ENCODE measurements around the gene PRR27. TPM values are rescaled to one million over a fixed set of nuclear protein-coding genes. Genes with fewer than 3 reads are reported as not detected.

PRR27 gene
- under 1 TPM in 3 of 12 donors, not detected in 9; 0.04 to 0.10 (median 0.04) TPM for polyA plus RNA-seq (ENCODE audit: insufficient read length in 12 of 12)
- long read RNA-seq, donor 1: 0 reads
- long read RNA-seq, donor 2: 0 reads
- long read RNA-seq, donor 3: 0 reads
- long read RNA-seq, donor 4: 0 reads
- long read RNA-seq, donor 5: 0 reads
- long read RNA-seq, donor 6: 0 reads
- long read RNA-seq, donor 7: 0 reads
- long read RNA-seq, donor 8: 0 reads
- long read RNA-seq, donor 9: 0 reads
- long read RNA-seq, donor 10: 0 reads
- long read RNA-seq, donor 11: 0 reads

DNA sequence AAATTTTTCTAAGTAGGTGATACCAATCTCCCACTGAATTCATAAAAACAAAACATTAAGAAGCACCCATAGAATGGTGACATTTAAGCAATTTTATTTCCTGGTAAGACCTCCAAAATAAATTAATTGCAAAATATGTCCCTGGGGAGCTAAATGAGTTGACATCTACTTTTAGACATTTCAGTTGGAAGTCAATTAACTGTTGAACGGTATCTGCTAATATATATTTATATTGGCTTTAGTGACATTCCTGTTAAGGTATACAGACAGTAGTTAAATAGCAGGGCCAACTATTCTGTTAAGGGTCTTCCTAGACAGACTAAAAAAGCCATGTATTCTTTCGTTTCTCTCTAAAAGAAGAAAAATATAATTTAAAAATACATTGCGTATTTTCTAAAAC is at the start of gene PRR27:
Gene PRR27, plus strand, starts transcription at position 301 of the 400 bp plus-strand sequence. CDS start 139 bp downstream, outside the sequence.
- DNase-seq: no peak

DNA sequence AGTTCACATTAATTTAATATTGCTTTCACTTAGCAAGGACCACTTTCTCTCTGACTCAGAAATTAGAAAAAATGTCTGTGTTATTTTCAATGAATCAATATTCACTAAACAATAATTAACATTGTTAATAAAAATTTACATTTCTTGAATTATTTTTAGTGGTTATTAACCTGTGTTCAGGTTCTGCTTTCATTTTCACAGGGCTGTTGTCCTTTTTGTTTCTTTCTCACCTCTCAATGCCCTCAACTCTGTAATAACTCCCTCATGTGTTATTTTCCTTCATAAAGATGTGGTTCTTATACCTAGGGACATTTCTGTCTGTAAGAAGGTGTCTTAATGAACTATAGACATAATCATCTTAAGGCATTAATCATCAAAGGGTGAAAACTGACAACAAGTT is 43.1 kb upstream of the PRR27 start:
- no peak for DNase-seq

DNA sequence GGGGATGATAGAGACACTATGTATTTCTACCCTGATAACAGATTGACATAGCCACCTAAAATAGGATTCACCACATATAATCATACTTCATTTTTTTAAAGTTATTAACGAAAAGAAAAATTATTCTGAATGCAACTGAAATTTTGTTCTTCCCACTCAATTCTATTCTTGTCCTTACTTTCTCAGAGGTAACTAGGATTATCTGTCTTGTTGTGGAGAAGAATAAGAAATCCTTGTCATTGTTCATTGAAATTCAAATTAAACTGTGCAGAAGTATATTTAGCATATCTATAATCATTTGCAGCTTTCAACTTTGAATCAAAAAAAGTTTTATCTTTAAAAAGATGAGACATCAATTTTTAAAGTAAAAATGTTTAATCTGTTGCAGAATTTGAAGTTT is 40.4 kb upstream of the PRR27 start:
- DNase-seq: no peak

DNA sequence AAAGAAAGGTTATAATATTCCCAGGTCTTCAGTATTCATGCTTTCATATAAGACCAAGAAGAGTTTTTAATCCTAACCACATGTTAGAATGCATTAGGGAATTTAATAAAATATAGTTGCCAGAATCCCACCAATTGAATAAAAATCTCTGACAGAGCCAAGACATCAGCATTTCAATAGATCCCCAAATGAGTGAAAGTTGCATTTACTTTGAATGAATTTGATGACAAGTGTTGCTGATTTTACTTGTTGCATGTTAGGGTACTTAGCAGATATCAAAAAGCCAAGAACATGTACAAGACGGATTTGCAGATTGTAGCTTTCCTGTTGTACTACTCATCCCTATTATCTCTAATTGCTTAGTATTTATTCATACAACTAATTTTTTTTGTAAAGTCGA is 39.9 kb upstream of the PRR27 start:
- no peak for DNase-seq

DNA sequence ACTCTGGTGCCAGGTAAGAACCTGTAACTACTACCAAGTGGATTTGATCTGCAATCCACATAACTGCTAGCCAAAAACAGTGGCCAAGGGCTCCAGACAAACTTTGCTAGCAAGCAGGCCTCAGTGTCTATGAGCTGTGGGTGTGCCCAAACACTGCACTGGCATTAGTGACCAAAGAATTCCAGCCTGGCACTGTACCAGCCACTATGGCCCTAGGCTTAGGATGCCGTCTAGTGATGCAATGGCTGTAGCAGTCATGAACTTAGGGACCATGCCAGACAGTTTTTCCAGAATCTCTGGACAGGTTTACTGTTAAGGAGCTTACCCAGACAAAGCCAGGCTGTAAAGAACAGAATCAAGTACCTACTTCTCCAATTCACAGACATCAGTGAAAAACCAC is 33.7 kb upstream of the PRR27 start:
- no peak for DNase-seq

DNA sequence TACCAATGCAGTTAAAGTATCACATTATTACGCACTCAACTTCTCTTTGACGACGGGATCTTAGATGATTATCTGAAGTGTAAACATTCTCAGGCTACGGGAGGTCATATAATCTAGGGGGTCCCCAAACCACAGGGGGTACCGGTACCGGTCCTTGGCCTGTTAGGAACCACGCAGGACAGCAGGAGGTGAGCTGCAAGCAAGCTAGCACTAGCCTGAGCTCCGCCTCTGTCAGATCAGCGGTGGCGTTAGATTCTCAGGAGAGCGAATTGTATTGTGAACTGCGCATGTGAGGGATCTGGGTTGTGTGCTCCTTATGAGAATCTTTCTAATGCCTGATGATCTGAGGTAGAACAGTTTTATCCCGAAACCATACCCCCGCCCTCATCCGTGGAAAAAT is 20.6 kb upstream of the PRR27 start:
- no peak for DNase-seq

DNA sequence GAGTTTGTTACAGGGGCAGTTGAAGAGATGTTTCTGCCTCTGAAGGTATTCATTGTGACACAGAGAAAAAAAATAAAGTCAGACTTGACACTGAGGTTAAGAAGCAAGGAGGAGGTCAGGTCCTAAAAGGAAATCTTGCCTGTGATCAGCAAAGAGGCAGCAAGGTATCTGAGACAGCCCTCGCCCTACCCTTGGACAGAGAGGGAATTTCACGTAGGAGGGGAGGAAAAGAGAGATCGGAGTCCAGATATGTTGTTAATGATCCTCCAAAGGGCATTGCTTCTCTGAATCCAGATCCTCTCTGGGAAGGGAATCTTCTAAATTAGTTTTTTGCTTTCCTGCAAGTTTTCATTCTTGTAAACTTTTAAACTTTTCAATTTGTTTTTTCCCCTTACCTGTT is 15.3 kb upstream of the PRR27 start:
- no peak for DNase-seq

DNA sequence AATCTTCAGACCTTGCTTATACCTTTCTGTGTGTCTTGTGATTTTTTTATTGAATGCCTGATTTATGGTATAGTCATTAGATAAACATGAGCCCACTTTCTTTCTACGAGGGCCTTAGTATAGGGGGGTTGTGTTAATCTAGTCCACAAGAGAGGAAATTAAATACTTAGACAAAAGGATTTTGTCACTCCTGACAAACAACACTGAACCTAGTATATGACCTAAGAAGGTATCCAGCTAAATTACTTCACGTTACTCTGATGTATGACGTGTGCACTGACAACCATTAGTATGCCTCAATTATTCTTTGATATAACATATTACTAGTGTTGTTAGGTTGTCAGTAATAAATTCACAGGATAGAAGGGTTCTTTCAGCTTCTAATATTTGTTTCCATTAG is 2.8 kb upstream of the PRR27 start:
- DNase-seq: no peak

DNA sequence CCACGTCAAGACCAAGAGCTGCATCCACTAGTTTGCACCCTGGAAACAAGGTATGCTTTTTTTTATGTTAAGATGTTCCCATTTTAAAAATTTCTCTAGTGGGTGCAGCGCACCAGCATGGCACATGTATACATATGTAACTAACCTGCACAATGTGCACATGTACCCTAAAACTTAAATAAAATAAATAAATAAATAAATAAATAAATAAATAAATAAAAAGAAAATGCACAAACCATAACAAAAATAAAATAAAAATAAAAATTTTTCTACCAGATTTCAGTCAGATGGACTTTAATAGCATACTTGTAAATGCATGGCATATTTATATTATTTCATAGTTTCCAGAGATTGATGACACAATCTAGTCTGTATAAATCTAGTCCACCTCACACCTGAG is 1.9 kb upstream of the PRR27 start:
- no peak for DNase-seq

DNA sequence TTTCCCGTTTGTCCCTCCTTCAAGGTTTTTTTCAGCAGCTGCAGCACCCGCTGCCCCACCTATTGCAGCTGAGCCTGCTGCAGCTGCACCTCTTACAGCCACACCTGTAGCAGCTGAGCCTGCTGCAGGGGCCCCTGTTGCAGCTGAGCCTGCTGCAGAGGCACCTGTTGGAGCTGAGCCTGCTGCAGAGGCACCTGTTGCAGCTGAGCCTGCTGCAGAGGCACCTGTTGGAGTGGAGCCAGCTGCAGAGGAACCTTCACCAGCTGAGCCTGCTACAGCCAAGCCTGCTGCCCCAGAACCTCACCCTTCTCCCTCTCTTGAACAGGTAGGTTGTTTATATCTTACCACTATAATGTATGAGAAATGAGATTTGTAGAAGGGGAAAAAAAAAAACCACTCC is 4.5 kb downstream of the PRR27 start:
- DNase-seq: no peak

DNA sequence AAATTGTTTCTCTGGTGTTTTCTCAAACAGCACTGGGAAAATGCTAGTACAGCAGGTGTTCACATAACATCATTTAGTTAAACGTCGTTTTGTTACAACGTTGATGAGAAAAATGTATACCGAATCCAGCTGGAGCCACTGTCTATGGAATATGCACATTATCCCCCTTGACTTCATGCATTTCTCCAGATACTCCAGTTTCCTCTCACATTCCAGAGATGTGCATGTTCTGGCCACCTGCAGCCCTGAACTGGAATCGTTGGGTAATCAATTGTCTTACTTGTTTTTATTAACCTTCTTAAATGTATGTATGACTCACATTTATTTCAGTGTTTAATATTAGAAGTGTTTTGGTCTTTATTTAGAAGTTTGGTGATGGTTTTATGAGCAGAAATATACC is 23.1 kb downstream of the PRR27 start:
- DNase-seq: peak; percentile 30

DNA sequence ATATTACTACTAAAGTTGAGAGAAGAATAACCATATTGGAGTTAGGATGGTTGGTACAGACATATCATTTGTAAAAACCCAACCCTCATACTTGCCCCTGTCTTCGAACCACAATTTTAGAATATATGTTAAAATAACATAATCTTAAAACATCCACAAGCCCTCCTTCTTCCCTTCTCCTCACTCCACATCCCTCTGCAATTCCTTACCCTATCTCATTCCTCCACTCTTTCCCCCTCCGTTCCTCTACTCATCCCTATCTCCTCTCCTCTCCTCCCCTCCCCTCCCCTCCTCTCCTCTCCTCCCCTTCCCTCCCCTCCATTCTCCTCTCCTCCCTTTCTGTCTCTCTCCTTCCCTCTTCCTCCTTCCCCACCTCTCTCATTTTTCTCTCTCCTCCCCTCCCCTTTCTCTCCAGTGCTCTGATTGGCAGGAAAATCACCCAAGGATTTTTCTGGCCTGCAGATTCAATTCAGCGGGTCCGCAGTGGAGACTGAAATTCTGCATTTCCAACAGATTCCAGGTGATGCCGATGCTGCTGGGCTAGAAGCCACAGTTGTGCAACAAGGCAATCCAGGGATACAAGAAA is 24.1 kb downstream of the PRR27 start:
- no peak for DNase-seq

DNA sequence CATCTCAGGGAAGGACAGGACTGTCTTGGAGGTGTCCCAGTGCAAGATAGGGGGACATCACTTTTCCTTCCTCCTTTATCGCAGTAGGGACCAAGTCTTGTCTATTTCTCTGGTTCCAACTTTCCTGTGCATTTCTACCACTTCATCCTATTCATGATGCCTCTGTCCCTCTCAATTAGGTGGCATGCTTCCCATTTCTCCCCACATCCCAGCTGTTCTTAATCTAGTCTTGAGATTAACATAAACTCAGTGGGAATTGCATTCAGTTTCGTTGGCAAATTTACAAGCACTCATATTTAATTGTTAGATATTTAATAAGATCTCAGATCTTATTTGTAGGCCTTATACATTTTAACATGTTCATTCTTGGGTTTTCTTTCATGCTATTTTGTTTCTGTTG is 25.8 kb downstream of the PRR27 start:
- no peak for DNase-seq

DNA sequence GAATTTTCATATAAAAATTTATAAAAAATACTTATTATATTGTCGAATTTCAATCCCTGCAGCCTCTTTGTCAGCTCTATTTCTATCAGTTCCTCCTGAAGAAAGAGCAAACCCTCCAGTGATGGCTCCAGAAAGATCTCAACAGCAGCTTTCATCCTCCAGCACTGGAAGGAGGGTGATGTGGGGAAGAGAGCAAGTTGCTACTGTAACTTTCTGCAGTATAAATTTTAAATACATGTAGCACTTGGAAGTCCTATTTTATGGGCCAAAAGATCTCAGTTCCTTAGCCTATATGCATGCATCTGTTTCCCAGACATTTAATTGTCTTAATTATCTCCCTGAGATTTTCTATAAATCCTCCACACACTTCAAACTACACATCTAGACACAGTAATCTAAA is 27.8 kb downstream of the PRR27 start:
- DNase-seq: no peak

DNA sequence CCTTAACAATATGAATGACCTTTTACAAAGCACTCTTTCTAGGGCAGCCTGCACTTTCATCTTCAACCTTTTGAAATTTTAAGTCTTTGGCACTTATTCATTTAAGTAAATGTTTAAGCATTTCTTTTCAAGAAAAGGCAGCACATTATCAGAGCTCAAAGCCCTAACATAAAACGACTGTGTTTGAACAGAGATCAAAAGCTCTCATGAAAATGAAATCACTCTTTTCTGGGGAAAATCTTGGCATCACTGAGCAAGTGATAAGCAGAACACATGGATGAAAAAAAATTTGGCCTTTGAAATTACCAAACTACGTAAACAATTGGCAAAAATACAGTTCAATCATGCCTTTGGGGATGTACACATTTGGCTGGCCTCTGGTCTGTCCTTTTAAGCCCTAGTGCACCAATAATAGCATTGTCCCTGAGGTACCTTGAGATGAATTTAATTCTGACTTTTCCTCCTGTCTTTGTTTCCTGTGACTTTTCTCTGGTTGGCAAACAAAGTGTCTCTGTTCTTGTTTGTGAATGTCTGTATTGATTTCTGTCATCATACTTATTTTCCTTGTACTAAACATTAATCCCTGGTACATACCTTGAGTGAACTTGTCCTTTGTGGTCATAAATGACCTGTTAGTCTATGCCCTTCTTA is 28.6 kb downstream of the PRR27 start:
- peak; percentile 7 for DNase-seq

DNA sequence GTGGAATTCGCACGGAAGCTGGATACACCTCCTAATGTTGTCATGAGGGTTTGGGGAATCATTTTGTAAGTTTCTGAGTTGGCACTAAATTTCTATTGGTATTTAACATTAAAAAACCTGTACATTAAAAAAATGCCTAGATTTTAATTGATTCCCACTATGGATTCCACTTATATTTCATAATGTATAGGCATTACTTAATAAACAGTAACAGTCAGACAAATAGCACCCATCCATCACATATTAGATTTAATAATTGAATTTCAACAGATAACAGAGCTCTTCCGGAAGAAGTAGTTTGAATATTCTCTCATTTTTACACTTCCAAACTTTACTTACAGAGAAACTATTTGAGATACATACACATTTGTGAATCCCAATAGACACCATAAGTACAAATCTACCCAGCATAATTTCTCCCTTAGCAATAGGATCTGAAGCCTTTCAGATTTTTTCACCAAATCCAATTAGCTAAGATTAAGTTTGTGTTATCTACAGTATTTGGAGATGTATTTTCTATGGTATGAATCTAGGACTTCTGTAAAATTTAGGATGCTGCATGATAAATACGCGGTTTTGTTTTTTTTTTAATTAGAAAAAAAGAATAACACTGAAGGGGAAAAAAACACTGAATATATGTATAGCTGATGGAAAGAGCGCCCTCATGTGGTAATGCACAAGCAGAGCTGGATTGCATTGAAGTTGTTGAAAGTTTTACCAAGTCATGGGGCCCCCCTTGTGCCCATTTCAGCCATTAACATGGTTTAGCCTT is 29.3 kb downstream of the PRR27 start:
- DNase-seq: peak; percentile 25

DNA sequence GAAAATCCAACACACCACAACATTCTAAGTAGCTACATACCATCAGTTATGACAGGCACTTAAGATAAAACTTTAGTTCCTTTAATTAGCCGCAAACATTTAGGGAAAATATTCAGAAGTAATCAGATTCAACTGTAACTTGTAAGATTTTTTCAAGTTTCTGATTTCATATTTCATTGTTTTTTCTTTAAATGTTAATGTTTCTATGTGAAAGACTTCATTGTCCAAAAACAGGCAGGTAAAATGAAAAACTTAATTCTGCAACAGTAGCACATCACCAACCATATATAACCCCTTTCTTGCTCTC is 29.9 kb downstream of the PRR27 start:
- no peak for DNase-seq

DNA sequence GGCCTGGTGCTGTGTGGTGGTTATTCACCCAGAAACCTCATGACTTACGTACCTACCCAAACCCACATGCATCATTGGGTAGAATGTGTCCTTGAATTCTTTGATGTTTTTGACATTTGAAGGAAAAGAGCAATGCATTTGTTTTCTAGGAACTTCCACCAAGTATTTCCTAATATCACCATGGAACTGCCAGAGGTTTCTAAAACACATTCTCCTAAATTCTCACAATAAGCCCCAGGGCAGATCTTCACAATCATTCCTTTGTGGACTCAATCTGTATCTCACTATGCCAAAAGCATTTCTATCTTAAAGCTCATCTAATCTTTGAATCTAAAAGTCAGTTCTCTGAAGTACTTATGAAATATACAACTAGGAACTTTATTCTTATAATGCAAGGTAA is 33.2 kb downstream of the PRR27 start:
- no peak for DNase-seq

DNA sequence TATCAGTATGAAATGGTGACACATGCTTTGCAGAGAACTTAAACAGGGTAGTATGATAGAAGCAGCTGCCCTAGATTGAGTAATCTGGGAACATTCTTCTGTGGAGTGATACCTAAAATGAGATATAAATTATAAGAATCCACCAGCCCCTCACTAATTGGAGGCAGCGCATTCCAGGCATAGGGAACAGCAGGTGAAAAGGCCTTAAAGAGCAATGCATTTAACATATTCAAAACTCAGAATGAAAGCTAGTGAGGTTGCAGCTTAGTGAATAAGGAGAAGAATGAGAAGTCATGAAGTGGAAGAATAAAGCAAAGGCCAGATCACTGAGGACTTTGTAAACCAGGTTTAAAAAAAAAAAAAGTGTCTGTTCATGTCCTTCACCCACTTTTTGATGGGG is 36.5 kb downstream of the PRR27 start:
- no peak for DNase-seq

DNA sequence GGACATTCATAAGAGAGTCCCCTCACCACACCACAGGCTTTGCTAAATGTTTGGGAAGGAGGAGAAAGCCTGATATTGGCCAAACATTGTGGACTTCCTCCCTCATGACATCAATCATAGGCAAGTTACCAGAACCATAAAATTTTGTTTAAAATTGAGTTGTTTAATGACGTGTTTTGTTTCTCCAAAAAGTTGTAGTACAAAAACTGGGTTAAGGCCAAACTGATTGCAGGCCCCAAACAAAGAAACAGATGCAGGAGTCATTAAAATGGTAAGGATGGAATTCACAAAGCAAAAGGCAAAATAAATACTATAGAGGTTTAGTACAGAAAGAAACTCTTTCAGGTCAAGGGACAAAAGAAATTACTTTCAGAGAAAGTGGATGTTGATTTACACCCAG is 37.6 kb downstream of the PRR27 start:
- no peak for DNase-seq

DNA sequence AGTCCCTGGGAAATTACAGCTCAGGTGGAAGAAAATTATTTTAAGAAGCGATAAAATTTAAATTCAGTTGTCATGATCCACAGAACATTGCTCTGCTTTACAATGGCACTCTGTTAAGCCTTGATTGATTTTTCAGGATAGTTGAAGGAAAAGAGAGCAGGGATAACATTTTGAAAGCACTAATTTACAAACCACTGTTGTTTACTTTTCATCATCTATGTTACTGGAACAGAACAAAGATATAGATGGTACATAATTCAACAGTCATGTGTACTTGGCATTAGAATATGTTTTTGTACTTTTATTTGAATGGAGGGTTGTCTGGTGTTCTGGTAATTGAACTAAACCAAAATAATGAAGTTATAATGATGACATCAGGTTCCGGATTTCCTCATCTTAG is 38.9 kb downstream of the PRR27 start:
- no peak for DNase-seq

DNA sequence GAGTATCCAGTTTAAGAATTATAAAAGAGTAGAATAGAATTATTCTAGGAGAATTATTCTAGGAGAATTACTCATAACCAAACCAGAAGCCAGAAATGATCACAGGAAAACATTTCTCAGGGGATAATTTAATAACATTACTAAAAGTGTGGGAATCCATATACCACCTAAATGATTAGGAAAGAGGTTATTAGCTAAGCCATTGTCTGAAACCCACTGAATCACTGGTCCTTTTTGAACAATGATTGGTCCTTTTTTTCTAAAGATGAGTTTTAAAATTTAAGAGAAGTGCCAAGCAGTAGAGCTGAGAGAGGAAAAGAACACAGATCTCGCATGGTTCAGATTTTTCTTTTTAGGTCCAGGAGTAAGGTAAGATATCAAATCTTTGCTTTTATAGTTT is 41.4 kb downstream of the PRR27 start, which contains the start of gene ODAM:
Gene ODAM, plus strand, starts transcription at position 301 of the 400 bp plus-strand sequence. CDS start 819 bp downstream, outside the sequence.
- no peak for DNase-seq

DNA sequence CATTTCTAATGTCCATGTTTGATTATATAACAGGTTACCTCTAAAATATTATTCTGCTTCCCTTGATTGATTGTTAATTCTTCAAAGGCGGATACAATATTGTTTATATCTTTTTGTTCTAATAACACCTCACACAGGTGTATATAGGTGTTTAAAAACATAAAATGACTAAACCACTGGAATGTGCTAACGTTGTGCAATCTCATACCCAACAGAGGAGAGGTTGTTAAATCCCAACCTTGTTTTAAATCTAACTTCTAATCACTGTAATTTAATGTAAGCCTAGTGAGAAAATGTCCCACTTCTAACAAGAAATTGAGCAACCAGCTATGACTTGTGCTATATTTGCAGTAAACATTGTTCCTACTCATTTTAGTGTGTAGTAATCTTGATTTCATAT is 42.8 kb downstream of the PRR27 start:
- no peak for DNase-seq
